GM18519 (cell line): ENCODE data around the gene CAPS.

Experiments used
- ATAC-seq: cut with Tn5 transposase; IDR thresholded peaks from one replicate; pipeline ENCODE4 v1.9.1; 2021; ENCODE audit warnings: mild to moderate bottlenecking, moderate library complexity; ENCODE audit not compliant: unreplicated experiment, low FRiP score

CAPS gene

GRCh38 chr19:5908773-5909442 lies 5.1 kb upstream of the CAPS start:
- no peak for ATAC-seq

- ATAC-seq: no peak
These were observed 3.5 kb upstream of the CAPS start for GRCh38 chr19:5910638-5910907.

- no peak for ATAC-seq
These were observed 2.7 kb upstream of the CAPS start for GRCh38 chr19:5911366-5911765.

GRCh38 chr19:5914358-5914774 lies 312 bp downstream of the CAPS start:
- ATAC-seq: no peak

GRCh38 chr19:5914946-5915781 lies 1.1 kb downstream of the CAPS start:
- no peak for ATAC-seq

- no peak for ATAC-seq
These were observed 1.7 kb downstream of the CAPS start for GRCh38 chr19:5915782-5916165.

GRCh38 chr19:5916181-5916708 lies 2.2 kb downstream of the CAPS start:
- ATAC-seq: no peak

GRCh38 chr19:5917431-5918107 lies 3.5 kb downstream of the CAPS start:
- ATAC-seq: no peak

- ATAC-seq: no peak
These were observed 4.5 kb downstream of the CAPS start for GRCh38 chr19:5918463-5919079.

- ATAC-seq: no peak
These were observed 7.6 kb downstream of the CAPS start for GRCh38 chr19:5921516-5922160.

GRCh38 chr19:5922161-5922545 lies 8.1 kb downstream of the CAPS start:
- ATAC-seq: no peak

GRCh38 chr19:5923356-5923755 lies 9.3 kb downstream of the CAPS start:
- no peak for ATAC-seq

GRCh38 chr19:5925830-5926427 lies 11.9 kb downstream of the CAPS start:
- ATAC-seq: no peak

- no peak for ATAC-seq
These were observed 12.8 kb downstream of the CAPS start for GRCh38 chr19:5926641-5927440.

GRCh38 chr19:5927441-5927821 lies 13.4 kb downstream of the CAPS start:
- ATAC-seq: no peak

GRCh38 chr19:5929179-5929578 lies 15.1 kb downstream of the CAPS start:
- no peak for ATAC-seq

- no peak for ATAC-seq
These were observed 15.6 kb downstream of the CAPS start for GRCh38 chr19:5929625-5930024.

GRCh38 chr19:5931251-5931650 lies 17.2 kb downstream of the CAPS start:
- no peak for ATAC-seq

- ATAC-seq: no peak
These were observed 18.1 kb downstream of the CAPS start for GRCh38 chr19:5932146-5932545.
